HEK293T (cell line): ENCODE results near the gene GXYLT1.
"Not testable (repeated sequence)": the region's sequence is repeated elsewhere in the genome, so short reads cannot be mapped to it uniquely, and the experiment has no call there.

Source experiments
- CTCF ChIA-PET: fragments of 350-600 bp; formaldehyde crosslinking; extraction: SDS; loops from one replicate; lab custom pipeline; 2021; ENCODE audit warnings: antibody characterized with exemption, inconsistent platforms; lab: Yijun Ruan, JAX
- POLR2A ChIA-PET: fragments of 350-600 bp; formaldehyde crosslinking; extraction: SDS; loops from one replicate; lab custom pipeline; 2020; ENCODE audit warnings: antibody characterized with exemption, inconsistent platforms; lab: Yijun Ruan, JAX
- DNase-seq: peaks from one replicate; pipeline ENCODE4 v3.0.0; 2012; ENCODE audit warnings: mixed read lengths; ENCODE audit errors: extremely low spot score
- ARNT ChIP-seq: fragments of 450-650 bp; IDR thresholded peaks from 2 replicates; pipeline ENCODE4 v1.6.1; 2017; ENCODE audit warnings: mild to moderate bottlenecking
- BHLHE40 ChIP-seq: fragments of 450-650 bp; IDR thresholded peaks from 2 replicates; pipeline ENCODE4 v1.6.1; 2016; ENCODE audit warnings: mild to moderate bottlenecking, moderate library complexity, borderline replicate concordance
- CTBP1 ChIP-seq: fragments of 450-650 bp; IDR thresholded peaks from 2 replicates; pipeline ENCODE4 v1.6.1; 2016; ENCODE audit warnings: borderline replicate concordance
- ELF4 ChIP-seq: fragments of 450-650 bp; IDR thresholded peaks from 2 replicates; pipeline ENCODE4 v1.6.1; 2017; ENCODE audit warnings: antibody characterized with exemption
- FOXA1 ChIP-seq: fragments of 450-650 bp; IDR thresholded peaks from 2 replicates; pipeline ENCODE4 v1.6.1; 2016; ENCODE audit warnings: mild to moderate bottlenecking
- FOXK2 ChIP-seq: fragments of 450-650 bp; IDR thresholded peaks from 2 replicates; pipeline ENCODE4 v1.6.1; 2016; ENCODE audit warnings: mild to moderate bottlenecking
- FOXM1 ChIP-seq: fragments of 450-650 bp; IDR thresholded peaks from 2 replicates; pipeline ENCODE4 v1.6.1; 2017; ENCODE audit warnings: mild to moderate bottlenecking, borderline replicate concordance
- HDGF ChIP-seq: fragments of 450-650 bp; IDR thresholded peaks from 2 replicates; pipeline ENCODE4 v1.6.1; 2017; ENCODE audit warnings: antibody characterized with exemption, borderline replicate concordance
- L3MBTL2 ChIP-seq: fragments of 450-650 bp; conservative IDR thresholded peaks from 2 replicates; pipeline ENCODE4 v1.6.1; 2016; ENCODE audit warnings: mild to moderate bottlenecking
- LEF1 ChIP-seq: fragments of 450-650 bp; IDR thresholded peaks from 2 replicates; pipeline ENCODE4 v1.6.1; 2017; ENCODE audit warnings: mild to moderate bottlenecking, borderline replicate concordance
- NFRKB ChIP-seq: fragments of 450-650 bp; IDR thresholded peaks from 2 replicates; pipeline ENCODE4 v1.6.1; 2016; ENCODE audit warnings: mild to moderate bottlenecking, moderate library complexity
- SP1 ChIP-seq: fragments of 450-650 bp; IDR thresholded peaks from 2 replicates; pipeline ENCODE4 v1.6.1; 2017
- SUZ12 ChIP-seq: fragments of 450-650 bp; IDR thresholded peaks from 2 replicates; pipeline ENCODE4 v1.6.1; 2016; ENCODE audit warnings: mild to moderate bottlenecking
- TARDBP ChIP-seq: fragments of 450-650 bp; IDR thresholded peaks from 2 replicates; pipeline ENCODE4 v1.6.1; 2016
- ZNF384 ChIP-seq: fragments of 450-650 bp; IDR thresholded peaks from 2 replicates; pipeline ENCODE4 v1.6.1; 2016
- TF ChIP-seq, protein P1 (sequence below): fragments of 450-650 bp; IDR thresholded peaks from 2 replicates; pipeline ENCODE4 v1.6.1; 2016

Gene GXYLT1

DNA sequence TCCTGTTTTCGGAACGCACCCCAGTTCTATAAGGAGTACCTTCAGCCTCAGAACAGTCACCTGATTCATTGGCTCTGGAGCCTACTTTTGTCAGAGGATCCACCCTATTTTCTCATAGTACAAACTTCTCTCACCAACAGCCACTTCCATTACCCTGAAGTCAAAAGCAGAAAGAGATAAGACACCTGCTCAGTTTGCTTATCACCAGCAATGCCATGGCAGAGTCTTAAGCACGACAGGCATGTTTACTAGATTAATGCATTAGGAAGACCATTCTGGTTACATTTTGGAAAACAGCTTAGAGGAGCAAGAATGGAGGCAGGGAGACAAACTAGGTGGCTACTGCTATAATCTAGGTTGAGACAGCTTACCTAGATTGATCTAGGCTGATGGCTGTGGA, 67.7 kb downstream of the GXYLT1 start:
- no peak for DNase-seq
- TF ChIP-seq SUZ12, result no peak
- no peak for TF ChIP-seq CTBP1
- TF ChIP-seq HDGF, result no peak
- no peak for TF ChIP-seq LEF1
- no peak for TF ChIP-seq FOXM1
- ChIA-PET POLR2A (no interaction called here), CTCF (no interaction called here)

DNA sequence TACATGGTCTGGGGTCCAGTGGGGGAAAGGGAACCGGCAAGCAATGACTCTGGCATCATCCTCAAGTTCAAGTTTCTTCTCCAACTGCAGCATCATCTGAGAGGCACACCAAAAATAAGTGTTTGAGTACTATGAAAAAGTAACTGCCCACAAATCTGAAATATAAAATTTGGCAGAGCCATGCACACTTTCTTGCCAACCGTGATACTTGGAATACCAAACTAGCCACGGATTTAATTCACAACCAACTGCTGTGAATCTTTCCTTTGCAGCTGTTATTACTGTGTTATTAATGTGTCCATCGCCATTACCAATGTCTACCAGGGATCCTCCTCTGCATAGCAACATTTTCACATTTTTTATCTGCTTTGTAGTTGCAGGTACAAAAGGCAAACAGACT, 74.6 kb downstream of the GXYLT1 start:
- DNase-seq, result no peak
- ChIA-PET POLR2A (no interaction called here), CTCF (no interaction called here)
- no peak for TF ChIP-seq L3MBTL2
- TF ChIP-seq, protein P1, sequence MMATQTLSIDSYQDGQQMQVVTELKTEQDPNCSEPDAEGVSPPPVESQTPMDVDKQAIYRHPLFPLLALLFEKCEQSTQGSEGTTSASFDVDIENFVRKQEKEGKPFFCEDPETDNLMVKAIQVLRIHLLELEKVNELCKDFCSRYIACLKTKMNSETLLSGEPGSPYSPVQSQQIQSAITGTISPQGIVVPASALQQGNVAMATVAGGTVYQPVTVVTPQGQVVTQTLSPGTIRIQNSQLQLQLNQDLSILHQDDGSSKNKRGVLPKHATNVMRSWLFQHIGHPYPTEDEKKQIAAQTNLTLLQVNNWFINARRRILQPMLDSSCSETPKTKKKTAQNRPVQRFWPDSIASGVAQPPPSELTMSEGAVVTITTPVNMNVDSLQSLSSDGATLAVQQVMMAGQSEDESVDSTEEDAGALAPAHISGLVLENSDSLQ, result no peak
- TF ChIP-seq FOXM1, result no peak
- TF ChIP-seq FOXK2, result no peak
- no peak for TF ChIP-seq SP1
- no peak for TF ChIP-seq HDGF
- no peak for TF ChIP-seq NFRKB
- no peak for TF ChIP-seq FOXA1
- no peak for TF ChIP-seq TARDBP
- TF ChIP-seq ZNF384, result no peak
- no peak for TF ChIP-seq CTBP1
- no peak for TF ChIP-seq ARNT
- TF ChIP-seq LEF1, result no peak
- TF ChIP-seq SUZ12, result no peak
- TF ChIP-seq BHLHE40, result no peak
- TF ChIP-seq ELF4, result no peak

DNA sequence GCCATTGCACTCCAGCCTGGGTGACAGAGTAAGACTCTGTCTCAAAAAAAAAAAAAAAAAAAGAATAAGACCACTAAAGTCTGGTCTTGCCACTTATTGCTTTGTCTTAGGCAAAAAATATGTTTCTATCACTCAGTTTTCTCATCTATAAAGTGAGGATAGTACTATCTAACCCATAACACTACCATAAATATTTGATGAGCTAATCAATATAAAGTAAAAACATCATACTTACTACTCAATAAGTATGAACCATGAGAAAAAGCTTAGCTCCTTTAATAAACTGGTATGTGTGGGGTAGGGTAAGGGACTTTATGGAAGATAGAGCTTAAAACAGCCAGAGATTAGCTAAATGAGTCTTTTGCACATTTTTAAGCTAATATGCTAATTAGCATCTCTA, 85.5 kb downstream of the GXYLT1 start:
- POLR2A ChIA-PET, result no interaction called here
- TF ChIP-seq FOXK2 (no peak), FOXA1 (no peak), ZNF384 (no peak), ARNT (no peak), SUZ12 (no peak), L3MBTL2 (no peak), BHLHE40 (no peak), FOXM1 (no peak), NFRKB (no peak), ELF4 (no peak), CTBP1 (no peak), LEF1 (no peak), HDGF (no peak), SP1 (no peak), TARDBP (no peak)
- TF ChIP-seq, protein P1, result no peak
- CTCF ChIA-PET, result no interaction called here
- DNase-seq, result no peak

DNA sequence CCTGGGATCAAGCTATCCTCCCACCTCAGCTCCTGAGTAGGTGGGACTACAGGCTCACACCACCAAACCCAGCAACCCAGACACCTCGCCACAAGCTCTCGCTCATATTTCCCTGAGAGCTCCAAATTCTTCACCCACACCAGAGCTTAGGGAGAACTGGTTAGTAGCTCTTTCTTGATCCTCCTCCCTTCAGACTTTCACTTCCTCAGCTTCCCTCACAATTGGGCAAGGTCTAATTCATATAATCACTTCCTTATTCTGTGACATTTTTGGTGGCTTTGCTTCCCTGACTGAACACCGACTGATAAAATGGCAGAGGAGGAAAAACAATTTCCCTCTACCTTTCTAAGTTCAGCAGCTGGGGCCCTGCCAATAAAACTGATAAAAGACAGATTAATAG, 88.5 kb downstream of the GXYLT1 start:
- ChIA-PET CTCF (interaction anchor here (1.5 kb wide), 1 partner anchor 32 kb away, joined by 4 read pairs; no protein-coding TSS in a partner anchor), POLR2A (no interaction called here)
- DNase-seq, result no peak
- TF ChIP-seq TARDBP (no peak), FOXK2 (no peak), CTBP1 (no peak), LEF1 (no peak), FOXM1 (no peak), FOXA1 (no peak), ARNT (no peak), SUZ12 (no peak), ELF4 (no peak), BHLHE40 (no peak), ZNF384 (no peak), SP1 (no peak), HDGF (no peak), NFRKB (no peak), L3MBTL2 (no peak)
- TF ChIP-seq, protein P1, result no peak

DNA sequence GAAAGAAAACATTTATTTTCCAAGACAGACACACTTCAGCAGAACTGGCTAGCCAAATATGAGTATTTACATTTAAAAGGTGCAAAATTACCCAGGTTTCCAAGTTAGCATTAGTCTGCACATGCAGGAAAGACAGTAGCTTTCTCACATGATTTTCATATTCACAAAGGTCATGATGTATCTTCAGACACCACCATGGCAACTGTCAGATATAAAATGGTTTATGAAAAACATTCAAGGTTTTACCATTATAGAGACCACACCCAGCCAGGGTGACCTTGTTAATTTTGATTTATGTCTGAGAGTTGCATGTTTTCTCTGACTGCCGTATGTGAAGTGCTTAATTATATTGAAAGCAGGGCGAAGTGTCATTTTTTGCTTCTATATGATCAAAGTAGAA, 91.2 kb downstream of the GXYLT1 start:
- no peak for DNase-seq
- CTCF ChIA-PET, result no interaction called here
- no peak for TF ChIP-seq BHLHE40
- no peak for TF ChIP-seq ZNF384
- TF ChIP-seq HDGF, result no peak
- no peak for TF ChIP-seq NFRKB
- no peak for TF ChIP-seq CTBP1
- TF ChIP-seq L3MBTL2, result no peak
- TF ChIP-seq LEF1, result no peak
- TF ChIP-seq, protein P1, result no peak
- no peak for TF ChIP-seq TARDBP
- TF ChIP-seq FOXM1, result no peak
- no peak for TF ChIP-seq ELF4
- no peak for TF ChIP-seq FOXA1
- no peak for TF ChIP-seq SUZ12
- TF ChIP-seq SP1, result no peak
- TF ChIP-seq FOXK2, result no peak
- no peak for TF ChIP-seq ARNT
- POLR2A ChIA-PET, result interaction anchor here (0.5 kb wide), 1 partner anchor 55 kb away, joined by 3 read pairs; no protein-coding TSS in a partner anchor

DNA sequence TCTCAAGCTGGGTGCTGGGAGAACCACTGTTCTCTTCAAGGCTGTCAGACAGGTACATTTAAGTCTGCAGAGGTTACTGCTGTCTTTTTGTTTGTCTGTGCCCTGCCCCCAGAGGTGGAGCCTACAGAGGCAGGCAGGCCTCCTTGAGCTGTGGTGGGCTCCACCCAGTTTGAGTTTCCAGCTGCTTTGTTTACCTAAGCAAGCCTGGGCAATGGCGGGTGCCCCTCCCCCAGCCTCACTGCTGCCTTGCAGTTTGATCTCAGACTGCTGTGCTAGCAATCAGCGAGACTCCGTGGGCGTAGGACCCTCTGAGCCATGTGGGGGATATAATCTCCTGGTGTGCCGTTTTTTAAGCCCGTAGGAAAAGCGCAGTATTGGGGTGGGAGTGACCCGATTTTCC, 95.7 kb downstream of the GXYLT1 start:
- DNase-seq, POLR2A ChIA-PET, CTCF ChIA-PET: not testable (repeated sequence)
